ENCODE results near the gene SLC12A3.

GRCh38 chr16:56852968-56853367, 12.0 kb upstream of the SLC12A3 start:
- TF ChIP-seq CTCF (IDR thresholded peaks at IDR 0.05) (no peak), EZH2phosphoT487 (IDR thresholded peaks at IDR 0.05) (no peak), EZH2 (IDR thresholded peaks at IDR 0.05) (no peak)
